HepG2 (cell line): ENCODE results near the gene CDK2AP2. TPM values are rescaled to one million over a fixed set of nuclear protein-coding genes. Genes with fewer than 3 reads are reported as not detected.

Source experiments
- ARHGAP35 ChIP-seq: sonication (generic); formaldehyde crosslinking; IDR thresholded peaks from 2 replicates; pipeline ENCODE4 v1.9.0; 2022; ENCODE audit warnings: mild to moderate bottlenecking, inconsistent platforms, moderate library complexity, missing genetic modification reagents, borderline replicate concordance
- CEBPB ChIP-seq: IDR thresholded peaks from 2 replicates; pipeline ENCODE4 v1.6.1; 2011; ENCODE audit warnings: low read depth, low read length, improper control_type of control experiment, borderline replicate concordance
- GPN1 ChIP-seq: sonication (generic); formaldehyde crosslinking; IDR thresholded peaks from 2 replicates; pipeline ENCODE4 v1.5.1; 2020; ENCODE audit warnings: missing genetic modification reagents, borderline replicate concordance
- HDAC1 ChIP-seq: sonication (generic); formaldehyde crosslinking; IDR thresholded peaks from 2 replicates; pipeline ENCODE4 v1.5.1; 2020; ENCODE audit warnings: mild to moderate bottlenecking, missing genetic modification reagents
- HOMEZ ChIP-seq: IDR thresholded peaks from 2 replicates; pipeline ENCODE4 v1.6.1; 2016; ENCODE audit warnings: low read depth
- MXI1 ChIP-seq: IDR thresholded peaks from 3 replicates; pipeline ENCODE4 v1.6.1; 2012; ENCODE audit warnings: low read depth, low read length, inconsistent platforms, borderline replicate concordance
- NKX3-1 ChIP-seq: sonication (generic); formaldehyde crosslinking; IDR thresholded peaks from 2 replicates; pipeline ENCODE4 v1.5.0; 2020; ENCODE audit warnings: missing genetic modification reagents
- PLRG1 ChIP-seq: fragments of 450-650 bp; conservative IDR thresholded peaks from 2 replicates; pipeline ENCODE4 v1.6.1; 2016
- RBM39 ChIP-seq: fragments of 200-400 bp; formaldehyde crosslinking; IDR thresholded peaks from one replicate; pipeline ENCODE4 v1.6.1; 2018; ENCODE audit warnings: antibody characterized with exemption, mild to moderate bottlenecking, low read depth, low read length; ENCODE audit not compliant: poor library complexity, severe bottlenecking
- SIX4 ChIP-seq: sonication (generic); formaldehyde crosslinking; IDR thresholded peaks from 2 replicates; pipeline ENCODE4 v1.4.0; 2020; ENCODE audit warnings: missing genetic modification reagents
- ZNF142 ChIP-seq: sonication (generic); formaldehyde crosslinking; IDR thresholded peaks from 2 replicates; pipeline ENCODE4 v1.4.0; 2020; ENCODE audit warnings: missing genetic modification reagents
- ZNF30 ChIP-seq: sonication (generic); formaldehyde crosslinking; IDR thresholded peaks from 2 replicates; pipeline ENCODE4 v1.5.0; 2020; ENCODE audit warnings: mild to moderate bottlenecking, missing genetic modification reagents
- ZNF430 ChIP-seq: sonication (generic); formaldehyde crosslinking; IDR thresholded peaks from 2 replicates; pipeline ENCODE4 v1.9.0; 2021; ENCODE audit warnings: mild to moderate bottlenecking, missing genetic modification reagents
- ZNF549 ChIP-seq: sonication (generic); formaldehyde crosslinking; IDR thresholded peaks from 2 replicates; pipeline ENCODE4 v1.5.0; 2020; ENCODE audit warnings: missing genetic modification reagents
- ZNF558 ChIP-seq: sonication (generic); formaldehyde crosslinking; IDR thresholded peaks from 2 replicates; pipeline ENCODE4 v1.9.0; 2022; ENCODE audit warnings: mild to moderate bottlenecking, missing genetic modification reagents, borderline replicate concordance
- ZNF687 ChIP-seq: sonication (generic); formaldehyde crosslinking; IDR thresholded peaks from 2 replicates; pipeline ENCODE4 v1.5.1; 2020; ENCODE audit warnings: mild to moderate bottlenecking, missing genetic modification reagents, moderate library complexity
- polyA plus RNA-seq, 8 experiments: library from polyadenylated mRNA; depleted of rRNA in 3 of 8; stranded (reverse) in 7 of 8; unstranded in 1 of 8; fragments of >200 nt; fragmentation: Illumina TruSeq in 4 of 8; extraction: Trizol in 4 of 8; gene quantifications; 2 replicates each; pipeline versions ENCODE4 v1.2.1 to v1.2.3, GENCODE V29; 2011 to 2016; ENCODE audit warnings: low read depth in 4 of 8, missing spikeins in 1 of 8, mixed read lengths in 1 of 8; ENCODE audit not compliant: insufficient read depth in 1 of 8
- total RNA-seq, 5 experiments: library from RNA; depleted of rRNA; stranded (reverse); fragments of >200 nt; fragmentation: Illumina TruSeq; extraction: Trizol; gene quantifications; 2 replicates each; pipeline ENCODE4 v1.2.3, GENCODE V29; 2016; ENCODE audit warnings: low read depth in 1 of 5

Gene CDK2AP2
- total and polyA plus RNA-seq, 2 of the 13 experiments (the other 11 are each of a cell fraction or from before 2014, with no cell fraction given) = 15.0 to 23.2 TPM

GRCh38 chr11:67508486-67509121, 642 bp upstream of the CDK2AP2 start (continued):
- no peak for TF ChIP-seq GPN1 (CRISPR knock-in tag)
- no peak for TF ChIP-seq ZNF558 (CRISPR knock-in tag)
- TF ChIP-seq ZNF430 = peak; percentile 80; the same call in 1 of the 2 replicates
- TF ChIP-seq ZNF30 (CRISPR knock-in tag) = no peak
- no peak for TF ChIP-seq PLRG1
- TF ChIP-seq RBM39 = no peak
- TF ChIP-seq HDAC1 (CRISPR knock-in tag) = peak; percentile 80
- peak; percentile 98 for TF ChIP-seq MXI1
- TF ChIP-seq ZNF687 (CRISPR knock-in tag) = peak; percentile 66
- TF ChIP-seq ARHGAP35 (CRISPR knock-in tag) = no peak
- TF ChIP-seq ZNF549 = no peak
- peak; percentile 64; the same call in 1 of the 2 replicates for TF ChIP-seq ZNF142 (CRISPR knock-in tag)
- TF ChIP-seq NKX3-1 (CRISPR knock-in tag) = no peak
- TF ChIP-seq CEBPB = no peak
- TF ChIP-seq SIX4 (CRISPR knock-in tag) = no peak
- no peak for TF ChIP-seq HOMEZ (CRISPR knock-in tag)
